ENCODE data around the gene BORCS5. TPM values are rescaled to one million over a fixed set of nuclear protein-coding genes. Genes with fewer than 3 reads are reported as not detected.

Gene BORCS5
- polyA plus RNA-seq, 2 of the 4 experiments (the other 2 are of a cell fraction): 5.1 to 10.2 TPM

DNA sequence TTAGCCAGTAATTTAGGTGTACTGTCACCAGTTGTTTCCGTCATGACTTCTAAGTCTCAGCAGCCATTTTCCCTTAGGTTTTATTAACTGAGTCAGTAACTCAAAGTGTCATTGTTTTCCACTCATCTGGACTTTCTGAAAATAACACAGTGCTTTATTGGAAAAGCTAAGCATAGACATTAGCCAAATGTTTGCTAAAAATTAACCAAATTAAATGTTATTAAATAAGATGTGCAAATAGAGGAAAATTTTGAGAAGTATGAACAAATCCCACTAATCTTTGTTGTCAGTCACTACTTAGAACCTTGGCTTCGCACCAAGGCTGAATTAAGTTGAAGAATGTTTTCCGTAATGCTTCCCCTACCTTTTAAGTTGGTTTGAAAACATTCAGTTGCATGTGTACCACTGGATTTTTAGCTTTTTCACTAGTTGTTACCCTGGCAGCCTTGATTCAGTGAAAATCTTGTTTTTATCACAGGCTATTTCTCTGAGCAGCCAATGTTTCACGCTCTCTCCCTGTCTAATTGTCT is 43.0 kb downstream of the BORCS5 start:
- Histone ChIP-seq H3K4me3 (no peak overlapping the region), H3K4me2 (peak overlapping the region; percentile 63; the same call in 2 of the 3 replicates), H3K9me3 (no peaks in the 10 kb centered on the region), H3K4me1 (peaks cover 65% of the 10 kb centered on the region), H3K27ac (peak overlapping the region; percentile 82 to 88)
- FAIRE-seq: peak; percentile 93
- TF ChIP-seq, protein P1, sequence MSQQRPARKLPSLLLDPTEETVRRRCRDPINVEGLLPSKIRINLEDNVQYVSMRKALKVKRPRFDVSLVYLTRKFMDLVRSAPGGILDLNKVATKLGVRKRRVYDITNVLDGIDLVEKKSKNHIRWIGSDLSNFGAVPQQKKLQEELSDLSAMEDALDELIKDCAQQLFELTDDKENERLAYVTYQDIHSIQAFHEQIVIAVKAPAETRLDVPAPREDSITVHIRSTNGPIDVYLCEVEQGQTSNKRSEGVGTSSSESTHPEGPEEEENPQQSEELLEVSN (IDR thresholded peaks at IDR 0.05; ENCODE audit: borderline replicate concordance, low read depth): no peak
- TF ChIP-seq PHF8 (IDR thresholded peaks at IDR 0.05; ENCODE audit: borderline replicate concordance, low read depth) (no peak), SREBF2 (IDR thresholded peaks at IDR 0.05) (no peak), GATA3 (IDR thresholded peaks at IDR 0.05; ENCODE audit: borderline replicate concordance) (no peak), MYC (IDR thresholded peaks at IDR 0.05; ENCODE audit: borderline replicate concordance, low read length) (no peak), FOXS1 (CRISPR knock-in tag; IDR thresholded peaks at IDR 0.05) (no peak), MAZ (IDR thresholded peaks at IDR 0.05; ENCODE audit: borderline replicate concordance, low read depth, low read length) (no peak), RCOR1 (IDR thresholded peaks at IDR 0.05; ENCODE audit: low read depth, low read length) (no peak), BHLHE40 (IDR thresholded peaks at IDR 0.05; ENCODE audit: low read depth, low read length) (no peak), CHD2 (IDR thresholded peaks at IDR 0.05; ENCODE audit: low read length, partially characterized antibody) (no peak), NFE2L2 (conservative IDR thresholded peaks at IDR 0.05; ENCODE audit: low read length) (no peak), HOXB13 (CRISPR knock-in tag; IDR thresholded peaks at IDR 0.05; ENCODE audit: low read depth) (no peak), RNF2 (IDR thresholded peaks at IDR 0.05; ENCODE audit: borderline replicate concordance, low read depth) (no peak)
- ATAC-seq: no peak
- WGBS (ENCODE audit: missing lambda C conversion rate): 89% methylated on average over 4 of the region's 4 CpGs
- ChIA-PET CTCF (interaction anchor here (0.6 to 3.5 kb wide), 6 partner anchors 23 to 316 kb away, joined by 3 to 8 read pairs (median 3); no protein-coding TSS in a partner anchor), POLR2A (no interaction called here)
- DNase-seq (ENCODE audit: low read depth in 1 of 2, low spot score in 1 of 2): no peak

DNA sequence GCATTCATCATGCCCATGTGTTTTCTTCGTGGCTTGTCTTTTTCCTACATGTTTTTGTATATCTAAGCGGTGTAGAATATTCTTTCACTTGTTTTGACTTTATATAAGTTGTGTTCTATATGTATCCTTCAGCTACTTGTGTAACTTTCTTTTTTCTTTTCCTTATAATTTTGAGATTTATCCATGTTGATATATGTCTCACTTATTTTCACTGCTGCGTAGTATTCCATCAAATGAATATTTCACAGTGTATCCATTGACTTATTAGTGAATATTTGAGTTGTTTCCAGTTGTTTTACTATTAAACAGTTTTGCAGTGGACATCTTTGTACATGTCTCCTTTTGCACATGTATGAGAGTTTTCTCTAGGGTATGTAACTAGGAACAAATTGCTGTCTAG is 43.9 kb downstream of the BORCS5 start:
- CTCF ChIA-PET: interaction anchor here (1.0 to 1.3 kb wide), 2 partner anchors 24 to 164 kb away, joined by 4 read pairs; no protein-coding TSS in a partner anchor
- H3K4me2 ChIP-seq: no peak overlapping the region

More for the DNA sequence above, 43.9 kb downstream of the BORCS5 start:
- no peak overlapping the region for H3K4me3 ChIP-seq
- peaks cover 74% of the 10 kb centered on the region for H3K4me1 ChIP-seq
- FAIRE-seq (no peak), DNase-seq (ENCODE audit: low read depth in 1 of 2, low spot score in 1 of 2) (no peak), ATAC-seq (no peak)
- H3K27ac ChIP-seq: peak overlapping the region; percentile 82 to 88; a peak in 5 of 6 replicates
- POLR2A ChIA-PET: no interaction called here
- TF ChIP-seq ZNF302 (CRISPR knock-in tag; IDR thresholded peaks at IDR 0.05) (no peak), KDM1A (IDR thresholded peaks at IDR 0.05; ENCODE audit: low read depth) (peak; percentile 39; the same call in 1 of the 2 replicates), JUN (IDR thresholded peaks at IDR 0.05) (no peak), CBX8 (IDR thresholded peaks at IDR 0.05) (no peak), POLR2A (IDR thresholded peaks at IDR 0.05; ENCODE audit: low read length) (no peak), CHD4 (IDR thresholded peaks at IDR 0.05; ENCODE audit: borderline replicate concordance) (no peak)
- TF ChIP-seq, protein P2, sequence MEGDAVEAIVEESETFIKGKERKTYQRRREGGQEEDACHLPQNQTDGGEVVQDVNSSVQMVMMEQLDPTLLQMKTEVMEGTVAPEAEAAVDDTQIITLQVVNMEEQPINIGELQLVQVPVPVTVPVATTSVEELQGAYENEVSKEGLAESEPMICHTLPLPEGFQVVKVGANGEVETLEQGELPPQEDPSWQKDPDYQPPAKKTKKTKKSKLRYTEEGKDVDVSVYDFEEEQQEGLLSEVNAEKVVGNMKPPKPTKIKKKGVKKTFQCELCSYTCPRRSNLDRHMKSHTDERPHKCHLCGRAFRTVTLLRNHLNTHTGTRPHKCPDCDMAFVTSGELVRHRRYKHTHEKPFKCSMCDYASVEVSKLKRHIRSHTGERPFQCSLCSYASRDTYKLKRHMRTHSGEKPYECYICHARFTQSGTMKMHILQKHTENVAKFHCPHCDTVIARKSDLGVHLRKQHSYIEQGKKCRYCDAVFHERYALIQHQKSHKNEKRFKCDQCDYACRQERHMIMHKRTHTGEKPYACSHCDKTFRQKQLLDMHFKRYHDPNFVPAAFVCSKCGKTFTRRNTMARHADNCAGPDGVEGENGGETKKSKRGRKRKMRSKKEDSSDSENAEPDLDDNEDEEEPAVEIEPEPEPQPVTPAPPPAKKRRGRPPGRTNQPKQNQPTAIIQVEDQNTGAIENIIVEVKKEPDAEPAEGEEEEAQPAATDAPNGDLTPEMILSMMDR (IDR thresholded peaks at IDR 0.05): no peak
- TF ChIP-seq, protein P3, sequence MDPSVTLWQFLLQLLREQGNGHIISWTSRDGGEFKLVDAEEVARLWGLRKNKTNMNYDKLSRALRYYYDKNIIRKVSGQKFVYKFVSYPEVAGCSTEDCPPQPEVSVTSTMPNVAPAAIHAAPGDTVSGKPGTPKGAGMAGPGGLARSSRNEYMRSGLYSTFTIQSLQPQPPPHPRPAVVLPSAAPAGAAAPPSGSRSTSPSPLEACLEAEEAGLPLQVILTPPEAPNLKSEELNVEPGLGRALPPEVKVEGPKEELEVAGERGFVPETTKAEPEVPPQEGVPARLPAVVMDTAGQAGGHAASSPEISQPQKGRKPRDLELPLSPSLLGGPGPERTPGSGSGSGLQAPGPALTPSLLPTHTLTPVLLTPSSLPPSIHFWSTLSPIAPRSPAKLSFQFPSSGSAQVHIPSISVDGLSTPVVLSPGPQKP (IDR thresholded peaks at IDR 0.05; ENCODE audit: low read depth, low read length): no peak
- 94% methylated on average over 3 of the region's 3 CpGs for WGBS (ENCODE audit: missing lambda C conversion rate)
- no peaks in the 10 kb centered on the region for H3K9me3 ChIP-seq
